Spleen (tissue), 7 donors: ENCODE measurements around the gene MCC.

Source experiments
- POLR2A ChIP-seq, 3 donors: fragments of 450-650 bp; IDR thresholded peaks; one replicate each; pipeline ENCODE4 v1.5.1; 2017; ENCODE audit warnings: antibody characterized with exemption in 3 of 3, mild to moderate bottlenecking in 1 of 3
- POLR2AphosphoS5 ChIP-seq, 3 donors: sonication (generic); formaldehyde crosslinking; IDR thresholded peaks; one replicate each; pipeline ENCODE4 v1.5.1; 2017; ENCODE audit warnings: antibody characterized with exemption in 3 of 3
- TF ChIP-seq, protein P1 (sequence below), 11 experiments: fragments of 200-600 bp in 7 of 11; fragments of 450-650 bp in 4 of 11; sonication (generic) in 4 of 11; IDR thresholded peaks in 8 of 11; conservative IDR thresholded peaks in 3 of 11; 1 replicate in 7 of 11; 2 replicates in 4 of 11; pipeline versions ENCODE4 v1.4.0 to v1.8.0; 2016 to 2021; ENCODE audit warnings: antibody characterized with exemption in 11 of 11, inconsistent platforms in 4 of 11, mild to moderate bottlenecking in 1 of 11
- donor health status: DM: no; HTN: no; CAD: no; lungs with moderate emphysema.
- donor health status: DM: no; HTN: no; CAD: no.
- donor health status: DM: no; HTN: no; CAD: no.

DNA sequence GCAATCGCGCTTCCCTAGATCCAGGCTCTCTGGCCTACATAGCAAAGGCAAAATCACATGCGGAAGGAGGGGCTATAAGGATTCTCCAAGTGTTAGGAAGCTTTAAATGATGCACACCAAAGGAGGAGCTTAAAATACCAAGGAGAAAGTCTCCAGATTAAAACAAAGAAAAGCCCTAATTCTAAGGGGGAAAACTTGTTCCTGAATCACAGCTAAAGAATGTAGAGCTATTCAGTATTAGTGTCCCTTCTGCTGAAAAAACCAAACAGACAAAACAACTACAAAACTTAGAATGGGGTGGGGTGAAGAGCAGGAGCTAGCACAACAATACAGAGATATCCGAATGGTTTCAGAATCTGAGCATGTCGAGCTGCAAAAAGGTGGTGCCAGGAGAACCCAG is 297.9 kb downstream of the MCC start:
- TF ChIP-seq, protein P1, sequence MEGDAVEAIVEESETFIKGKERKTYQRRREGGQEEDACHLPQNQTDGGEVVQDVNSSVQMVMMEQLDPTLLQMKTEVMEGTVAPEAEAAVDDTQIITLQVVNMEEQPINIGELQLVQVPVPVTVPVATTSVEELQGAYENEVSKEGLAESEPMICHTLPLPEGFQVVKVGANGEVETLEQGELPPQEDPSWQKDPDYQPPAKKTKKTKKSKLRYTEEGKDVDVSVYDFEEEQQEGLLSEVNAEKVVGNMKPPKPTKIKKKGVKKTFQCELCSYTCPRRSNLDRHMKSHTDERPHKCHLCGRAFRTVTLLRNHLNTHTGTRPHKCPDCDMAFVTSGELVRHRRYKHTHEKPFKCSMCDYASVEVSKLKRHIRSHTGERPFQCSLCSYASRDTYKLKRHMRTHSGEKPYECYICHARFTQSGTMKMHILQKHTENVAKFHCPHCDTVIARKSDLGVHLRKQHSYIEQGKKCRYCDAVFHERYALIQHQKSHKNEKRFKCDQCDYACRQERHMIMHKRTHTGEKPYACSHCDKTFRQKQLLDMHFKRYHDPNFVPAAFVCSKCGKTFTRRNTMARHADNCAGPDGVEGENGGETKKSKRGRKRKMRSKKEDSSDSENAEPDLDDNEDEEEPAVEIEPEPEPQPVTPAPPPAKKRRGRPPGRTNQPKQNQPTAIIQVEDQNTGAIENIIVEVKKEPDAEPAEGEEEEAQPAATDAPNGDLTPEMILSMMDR (IDR thresholded peaks at IDR 0.05 in 8 of 11, conservative IDR thresholded peaks at IDR 0.05 in 3 of 11), result no peak
- TF ChIP-seq POLR2A (IDR thresholded peaks at IDR 0.05) (no peak), POLR2AphosphoS5 (IDR thresholded peaks at IDR 0.05) (no peak)
